ENCODE data around the gene ADAMTSL3.

ADAMTSL3 gene

GRCh38 chr15:83616840-83617239, 37.1 kb upstream of the ADAMTSL3 start:
- H3K4me1 ChIP-seq (ENCODE audit: control insufficient read depth in 2 of 2, insufficient read depth in 2 of 2, low read length in 2 of 2): no peaks in the 10 kb centered on the region
- H3K27me3 ChIP-seq (ENCODE audit: control insufficient read depth in 2 of 2, insufficient read depth in 2 of 2, low read length in 2 of 2): no peaks in the 10 kb centered on the region
- no peak overlapping the region for H3K27ac ChIP-seq (ENCODE audit: low read depth in 2 of 2, low read length in 2 of 2)
- no peak overlapping the region for H3K9ac ChIP-seq (ENCODE audit: low read depth in 1 of 2, low read length in 2 of 2)
- no peaks in the 10 kb centered on the region for H3K36me3 ChIP-seq (ENCODE audit: control insufficient read depth in 2 of 2, insufficient read depth in 2 of 2, low read length in 2 of 2)
- H3K9me3 ChIP-seq (ENCODE audit: control insufficient read depth in 2 of 2, low read length in 2 of 2): no peaks in the 10 kb centered on the region
- H3K4me3 ChIP-seq (ENCODE audit: low read length in 2 of 2): no peak overlapping the region

GRCh38 chr15:83626171-83626802, 27.6 kb upstream of the ADAMTSL3 start:
- no peaks in the 10 kb centered on the region for H3K36me3 ChIP-seq (ENCODE audit: control insufficient read depth in 2 of 2, insufficient read depth in 2 of 2, low read length in 2 of 2)

GRCh38 chr15:83631534-83631933, 22.4 kb upstream of the ADAMTSL3 start:
- no peak overlapping the region for H3K4me3 ChIP-seq (ENCODE audit: low read length in 2 of 2)
- no peaks in the 10 kb centered on the region for H3K9me3 ChIP-seq (ENCODE audit: control insufficient read depth in 2 of 2, low read length in 2 of 2)
- H3K27me3 ChIP-seq (ENCODE audit: control insufficient read depth in 2 of 2, insufficient read depth in 2 of 2, low read length in 2 of 2): no peaks in the 10 kb centered on the region
- H3K27ac ChIP-seq (ENCODE audit: low read depth in 2 of 2, low read length in 2 of 2): no peak overlapping the region
- no peaks in the 10 kb centered on the region for H3K4me1 ChIP-seq (ENCODE audit: control insufficient read depth in 2 of 2, insufficient read depth in 2 of 2, low read length in 2 of 2)
- H3K9ac ChIP-seq (ENCODE audit: low read depth in 1 of 2, low read length in 2 of 2): no peak overlapping the region
- H3K36me3 ChIP-seq (ENCODE audit: control insufficient read depth in 2 of 2, insufficient read depth in 2 of 2, low read length in 2 of 2): no peaks in the 10 kb centered on the region

More at GRCh38 chr15:83626171-83626802, 27.6 kb upstream of the ADAMTSL3 start:
- Histone ChIP-seq H3K27ac (ENCODE audit: low read depth in 2 of 2, low read length in 2 of 2) (no peak overlapping the region), H3K4me3 (ENCODE audit: low read length in 2 of 2) (no peak overlapping the region), H3K9me3 (ENCODE audit: control insufficient read depth in 2 of 2, low read length in 2 of 2) (no peaks in the 10 kb centered on the region), H3K27me3 (ENCODE audit: control insufficient read depth in 2 of 2, insufficient read depth in 2 of 2, low read length in 2 of 2) (no peaks in the 10 kb centered on the region), H3K9ac (ENCODE audit: low read depth in 1 of 2, low read length in 2 of 2) (no peak overlapping the region), H3K4me1 (ENCODE audit: control insufficient read depth in 2 of 2, insufficient read depth in 2 of 2, low read length in 2 of 2) (no peaks in the 10 kb centered on the region)

GRCh38 chr15:83643201-83643600, 10.7 kb upstream of the ADAMTSL3 start:
- Histone ChIP-seq H3K27ac (ENCODE audit: low read depth in 2 of 2, low read length in 2 of 2) (no peak overlapping the region), H3K9me3 (ENCODE audit: control insufficient read depth in 2 of 2, low read length in 2 of 2) (no peaks in the 10 kb centered on the region), H3K36me3 (ENCODE audit: control insufficient read depth in 2 of 2, insufficient read depth in 2 of 2, low read length in 2 of 2) (no peaks in the 10 kb centered on the region), H3K4me1 (ENCODE audit: control insufficient read depth in 2 of 2, insufficient read depth in 2 of 2, low read length in 2 of 2) (no peaks in the 10 kb centered on the region), H3K4me3 (ENCODE audit: low read length in 2 of 2) (no peak overlapping the region), H3K27me3 (ENCODE audit: control insufficient read depth in 2 of 2, insufficient read depth in 2 of 2, low read length in 2 of 2) (no peaks in the 10 kb centered on the region), H3K9ac (ENCODE audit: low read depth in 1 of 2, low read length in 2 of 2) (no peak overlapping the region)

GRCh38 chr15:83644439-83644838, 9.5 kb upstream of the ADAMTSL3 start:
- H3K36me3 ChIP-seq (ENCODE audit: control insufficient read depth in 2 of 2, insufficient read depth in 2 of 2, low read length in 2 of 2): no peaks in the 10 kb centered on the region
- H3K27me3 ChIP-seq (ENCODE audit: control insufficient read depth in 2 of 2, insufficient read depth in 2 of 2, low read length in 2 of 2): no peaks in the 10 kb centered on the region
- no peak overlapping the region for H3K9ac ChIP-seq (ENCODE audit: low read depth in 1 of 2, low read length in 2 of 2)
- no peaks in the 10 kb centered on the region for H3K9me3 ChIP-seq (ENCODE audit: control insufficient read depth in 2 of 2, low read length in 2 of 2)
- H3K27ac ChIP-seq (ENCODE audit: low read depth in 2 of 2, low read length in 2 of 2): no peak overlapping the region
- H3K4me3 ChIP-seq (ENCODE audit: low read length in 2 of 2): no peak overlapping the region
- no peaks in the 10 kb centered on the region for H3K4me1 ChIP-seq (ENCODE audit: control insufficient read depth in 2 of 2, insufficient read depth in 2 of 2, low read length in 2 of 2)

- Histone ChIP-seq H3K4me3 (ENCODE audit: low read length in 2 of 2) (no peak overlapping the region), H3K9me3 (ENCODE audit: control insufficient read depth in 2 of 2, low read length in 2 of 2) (no peaks in the 10 kb centered on the region), H3K4me1 (ENCODE audit: control insufficient read depth in 2 of 2, insufficient read depth in 2 of 2, low read length in 2 of 2) (no peaks in the 10 kb centered on the region), H3K27me3 (ENCODE audit: control insufficient read depth in 2 of 2, insufficient read depth in 2 of 2, low read length in 2 of 2) (peaks cover 0 to 4% of the 10 kb centered on the region in 2 donors), H3K9ac (ENCODE audit: low read depth in 1 of 2, low read length in 2 of 2) (no peak overlapping the region), H3K27ac (ENCODE audit: low read depth in 2 of 2, low read length in 2 of 2) (no peak overlapping the region), H3K36me3 (ENCODE audit: control insufficient read depth in 2 of 2, insufficient read depth in 2 of 2, low read length in 2 of 2) (no peaks in the 10 kb centered on the region)
These were observed 3.1 kb upstream of the ADAMTSL3 start for GRCh38 chr15:83650831-83651230.

GRCh38 chr15:83651541-83651940, 2.4 kb upstream of the ADAMTSL3 start:
- peaks cover 0 to 4% of the 10 kb centered on the region in 2 donors for H3K27me3 ChIP-seq (ENCODE audit: control insufficient read depth in 2 of 2, insufficient read depth in 2 of 2, low read length in 2 of 2)
- no peaks in the 10 kb centered on the region for H3K4me1 ChIP-seq (ENCODE audit: control insufficient read depth in 2 of 2, insufficient read depth in 2 of 2, low read length in 2 of 2)
- no peaks in the 10 kb centered on the region for H3K36me3 ChIP-seq (ENCODE audit: control insufficient read depth in 2 of 2, insufficient read depth in 2 of 2, low read length in 2 of 2)
- no peaks in the 10 kb centered on the region for H3K9me3 ChIP-seq (ENCODE audit: control insufficient read depth in 2 of 2, low read length in 2 of 2)
- H3K9ac ChIP-seq (ENCODE audit: low read depth in 1 of 2, low read length in 2 of 2): no peak overlapping the region
- no peak overlapping the region for H3K4me3 ChIP-seq (ENCODE audit: low read length in 2 of 2)
- no peak overlapping the region for H3K27ac ChIP-seq (ENCODE audit: low read depth in 2 of 2, low read length in 2 of 2)

- Histone ChIP-seq H3K9ac (ENCODE audit: low read depth in 1 of 2, low read length in 2 of 2) (no peak overlapping the region), H3K4me3 (ENCODE audit: low read length in 2 of 2) (no peak overlapping the region), H3K36me3 (ENCODE audit: control insufficient read depth in 2 of 2, insufficient read depth in 2 of 2, low read length in 2 of 2) (no peaks in the 10 kb centered on the region), H3K4me1 (ENCODE audit: control insufficient read depth in 2 of 2, insufficient read depth in 2 of 2, low read length in 2 of 2) (no peaks in the 10 kb centered on the region), H3K27ac (ENCODE audit: low read depth in 2 of 2, low read length in 2 of 2) (no peak overlapping the region), H3K9me3 (ENCODE audit: control insufficient read depth in 2 of 2, low read length in 2 of 2) (no peaks in the 10 kb centered on the region), H3K27me3 (ENCODE audit: control insufficient read depth in 2 of 2, insufficient read depth in 2 of 2, low read length in 2 of 2) (peaks cover 0 to 4% of the 10 kb centered on the region in 2 donors)
These were observed 1.2 kb upstream of the ADAMTSL3 start for GRCh38 chr15:83652626-83653204.

- no peak overlapping the region for H3K4me3 ChIP-seq (ENCODE audit: low read length in 2 of 2)
- no peaks in the 10 kb centered on the region for H3K36me3 ChIP-seq (ENCODE audit: control insufficient read depth in 2 of 2, insufficient read depth in 2 of 2, low read length in 2 of 2)
- peaks cover 0 to 4% of the 10 kb centered on the region in 2 donors for H3K27me3 ChIP-seq (ENCODE audit: control insufficient read depth in 2 of 2, insufficient read depth in 2 of 2, low read length in 2 of 2)
- no peaks in the 10 kb centered on the region for H3K9me3 ChIP-seq (ENCODE audit: control insufficient read depth in 2 of 2, low read length in 2 of 2)
- H3K4me1 ChIP-seq (ENCODE audit: control insufficient read depth in 2 of 2, insufficient read depth in 2 of 2, low read length in 2 of 2): no peaks in the 10 kb centered on the region
- H3K9ac ChIP-seq (ENCODE audit: low read depth in 1 of 2, low read length in 2 of 2): no peak overlapping the region
- no peak overlapping the region for H3K27ac ChIP-seq (ENCODE audit: low read depth in 2 of 2, low read length in 2 of 2)
These were observed 660 bp upstream of the ADAMTSL3 start for GRCh38 chr15:83653288-83653638.

GRCh38 chr15:83654379-83655236, 685 bp downstream of the ADAMTSL3 start:
- peak overlapping the region in 1 of 2 donors; percentile 8 for H3K9ac ChIP-seq (ENCODE audit: low read depth in 1 of 2, low read length in 2 of 2)
- H3K36me3 ChIP-seq (ENCODE audit: control insufficient read depth in 2 of 2, insufficient read depth in 2 of 2, low read length in 2 of 2): no peaks in the 10 kb centered on the region
- peaks cover 0 to 4% of the 10 kb centered on the region in 2 donors for H3K27me3 ChIP-seq (ENCODE audit: control insufficient read depth in 2 of 2, insufficient read depth in 2 of 2, low read length in 2 of 2)
- no peaks in the 10 kb centered on the region for H3K4me1 ChIP-seq (ENCODE audit: control insufficient read depth in 2 of 2, insufficient read depth in 2 of 2, low read length in 2 of 2)
- peak overlapping the region; percentile 43 to 55 for H3K4me3 ChIP-seq (ENCODE audit: low read length in 2 of 2)
- no peak overlapping the region for H3K27ac ChIP-seq (ENCODE audit: low read depth in 2 of 2, low read length in 2 of 2)
- no peaks in the 10 kb centered on the region for H3K9me3 ChIP-seq (ENCODE audit: control insufficient read depth in 2 of 2, low read length in 2 of 2)

Measured in mucosa of rectum (tissue), 2 donors.